Measurements from ENCODE around the gene PRPF38B. TPM values are rescaled to one million over a fixed set of nuclear protein-coding genes. Genes with fewer than 3 reads are reported as not detected.

Gene PRPF38B
- total and polyA plus RNA-seq, 9 of the 15 experiments (the other 6 are each of a cell fraction or from before 2014, with no cell fraction given) = 25.3 to 85.5 (median 66.4) TPM

DNA sequence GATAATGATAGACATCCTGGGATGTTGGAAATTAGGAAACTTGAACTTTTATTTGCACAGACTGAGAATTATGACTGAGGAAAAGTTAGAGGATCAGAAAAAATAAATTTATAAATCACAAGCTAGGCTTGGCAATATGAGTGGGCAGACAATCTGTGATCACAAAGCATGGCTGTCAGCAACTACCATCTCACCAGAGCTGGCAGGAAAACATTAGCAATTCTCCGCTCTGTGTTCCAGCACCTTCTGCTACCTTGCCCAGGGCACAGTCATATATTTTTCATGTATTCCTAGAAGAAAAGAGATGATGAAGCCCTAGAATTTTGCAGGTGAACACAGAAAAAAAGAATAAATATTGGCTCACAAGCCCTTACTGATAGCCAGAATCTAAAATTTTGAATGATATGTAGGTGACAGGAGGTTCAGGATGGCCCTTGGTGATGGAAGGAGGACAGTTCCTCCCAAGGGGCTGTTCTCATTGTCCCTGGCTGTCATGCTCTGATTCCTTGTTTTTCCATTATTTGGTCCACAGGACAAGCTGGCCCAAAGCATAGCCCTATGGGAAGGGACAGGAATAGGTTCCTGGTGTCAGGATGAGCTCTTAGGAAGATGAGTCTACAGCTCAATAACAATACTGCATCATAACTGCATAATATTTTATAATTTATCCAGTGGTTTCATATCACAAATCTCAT, 42.2 kb downstream of the PRPF38B start:
- H3K4me3 ChIP-seq = no peak overlapping the region
- DNase-seq (ENCODE audit: extremely low read depth in 1 of 4, low spot score in 3 of 4) = no peak
- H3K9me3 ChIP-seq (replicated peaks; ENCODE audit: control insufficient read depth, insufficient read depth, low read depth, low read length) = no peaks in the 10 kb centered on the region
- in situ Hi-C loops (cut with MboI) (no loop called here), intact Hi-C loops (cut with micrococcal nuclease) (no loop called here)
- no peaks in the 10 kb centered on the region for H3K4me1 ChIP-seq (replicated peaks in 1 of 2; ENCODE audit: control insufficient read depth in 2 of 2, insufficient read depth in 2 of 2, low read length in 2 of 2)
- H3K27me3 ChIP-seq (ENCODE audit: control insufficient read depth in 2 of 2, insufficient read depth in 2 of 2, low read length in 2 of 2) = peaks cover 3 to 11% of the 10 kb centered on the region in 2 experiments; a peak in 4 of 5 replicates
- TF ChIP-seq ELF4 (CRISPR knock-in tag; IDR thresholded peaks at IDR 0.05) (no peak), FOXA1 (IDR thresholded peaks at IDR 0.05; ENCODE audit: borderline replicate concordance) (no peak), CC2D1A (IDR thresholded peaks at IDR 0.05) (no peak), TAF1 (IDR thresholded peaks at IDR 0.05; ENCODE audit: control insufficient read depth, extremely low read depth, insufficient read depth, low read length, severe bottlenecking) (no peak), ZNF583 (CRISPR knock-in tag; IDR thresholded peaks at IDR 0.05) (no peak), JUN (IDR thresholded peaks at IDR 0.05; ENCODE audit: borderline replicate concordance, low read depth, low read length) (no peak), JUN (CRISPR knock-in tag; IDR thresholded peaks at IDR 0.05; ENCODE audit: borderline replicate concordance) (no peak), SRSF9 (IDR thresholded peaks at IDR 0.05; ENCODE audit: borderline replicate concordance, low read depth, low read length) (no peak), ZFPM2 (CRISPR knock-in tag; IDR thresholded peaks at IDR 0.05) (no peak)
- TF ChIP-seq, protein P1, sequence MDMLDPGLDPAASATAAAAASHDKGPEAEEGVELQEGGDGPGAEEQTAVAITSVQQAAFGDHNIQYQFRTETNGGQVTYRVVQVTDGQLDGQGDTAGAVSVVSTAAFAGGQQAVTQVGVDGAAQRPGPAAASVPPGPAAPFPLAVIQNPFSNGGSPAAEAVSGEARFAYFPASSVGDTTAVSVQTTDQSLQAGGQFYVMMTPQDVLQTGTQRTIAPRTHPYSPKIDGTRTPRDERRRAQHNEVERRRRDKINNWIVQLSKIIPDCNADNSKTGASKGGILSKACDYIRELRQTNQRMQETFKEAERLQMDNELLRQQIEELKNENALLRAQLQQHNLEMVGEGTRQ (CRISPR knock-in tag; IDR thresholded peaks at IDR 0.05) = no peak
- TF ChIP-seq, protein P2, sequence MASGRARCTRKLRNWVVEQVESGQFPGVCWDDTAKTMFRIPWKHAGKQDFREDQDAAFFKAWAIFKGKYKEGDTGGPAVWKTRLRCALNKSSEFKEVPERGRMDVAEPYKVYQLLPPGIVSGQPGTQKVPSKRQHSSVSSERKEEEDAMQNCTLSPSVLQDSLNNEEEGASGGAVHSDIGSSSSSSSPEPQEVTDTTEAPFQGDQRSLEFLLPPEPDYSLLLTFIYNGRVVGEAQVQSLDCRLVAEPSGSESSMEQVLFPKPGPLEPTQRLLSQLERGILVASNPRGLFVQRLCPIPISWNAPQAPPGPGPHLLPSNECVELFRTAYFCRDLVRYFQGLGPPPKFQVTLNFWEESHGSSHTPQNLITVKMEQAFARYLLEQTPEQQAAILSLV (tag; IDR thresholded peaks at IDR 0.05) = no peak
- TF ChIP-seq, protein P3, sequence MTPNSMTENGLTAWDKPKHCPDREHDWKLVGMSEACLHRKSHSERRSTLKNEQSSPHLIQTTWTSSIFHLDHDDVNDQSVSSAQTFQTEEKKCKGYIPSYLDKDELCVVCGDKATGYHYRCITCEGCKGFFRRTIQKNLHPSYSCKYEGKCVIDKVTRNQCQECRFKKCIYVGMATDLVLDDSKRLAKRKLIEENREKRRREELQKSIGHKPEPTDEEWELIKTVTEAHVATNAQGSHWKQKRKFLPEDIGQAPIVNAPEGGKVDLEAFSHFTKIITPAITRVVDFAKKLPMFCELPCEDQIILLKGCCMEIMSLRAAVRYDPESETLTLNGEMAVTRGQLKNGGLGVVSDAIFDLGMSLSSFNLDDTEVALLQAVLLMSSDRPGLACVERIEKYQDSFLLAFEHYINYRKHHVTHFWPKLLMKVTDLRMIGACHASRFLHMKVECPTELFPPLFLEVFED (CRISPR knock-in tag; conservative IDR thresholded peaks at IDR 0.05) = no peak
- TF ChIP-seq, protein P4, sequence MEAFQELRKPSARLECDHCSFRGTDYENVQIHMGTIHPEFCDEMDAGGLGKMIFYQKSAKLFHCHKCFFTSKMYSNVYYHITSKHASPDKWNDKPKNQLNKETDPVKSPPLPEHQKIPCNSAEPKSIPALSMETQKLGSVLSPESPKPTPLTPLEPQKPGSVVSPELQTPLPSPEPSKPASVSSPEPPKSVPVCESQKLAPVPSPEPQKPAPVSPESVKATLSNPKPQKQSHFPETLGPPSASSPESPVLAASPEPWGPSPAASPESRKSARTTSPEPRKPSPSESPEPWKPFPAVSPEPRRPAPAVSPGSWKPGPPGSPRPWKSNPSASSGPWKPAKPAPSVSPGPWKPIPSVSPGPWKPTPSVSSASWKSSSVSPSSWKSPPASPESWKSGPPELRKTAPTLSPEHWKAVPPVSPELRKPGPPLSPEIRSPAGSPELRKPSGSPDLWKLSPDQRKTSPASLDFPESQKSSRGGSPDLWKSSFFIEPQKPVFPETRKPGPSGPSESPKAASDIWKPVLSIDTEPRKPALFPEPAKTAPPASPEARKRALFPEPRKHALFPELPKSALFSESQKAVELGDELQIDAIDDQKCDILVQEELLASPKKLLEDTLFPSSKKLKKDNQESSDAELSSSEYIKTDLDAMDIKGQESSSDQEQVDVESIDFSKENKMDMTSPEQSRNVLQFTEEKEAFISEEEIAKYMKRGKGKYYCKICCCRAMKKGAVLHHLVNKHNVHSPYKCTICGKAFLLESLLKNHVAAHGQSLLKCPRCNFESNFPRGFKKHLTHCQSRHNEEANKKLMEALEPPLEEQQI (IDR thresholded peaks at IDR 0.05) = no peak
- TF ChIP-seq, protein P5, sequence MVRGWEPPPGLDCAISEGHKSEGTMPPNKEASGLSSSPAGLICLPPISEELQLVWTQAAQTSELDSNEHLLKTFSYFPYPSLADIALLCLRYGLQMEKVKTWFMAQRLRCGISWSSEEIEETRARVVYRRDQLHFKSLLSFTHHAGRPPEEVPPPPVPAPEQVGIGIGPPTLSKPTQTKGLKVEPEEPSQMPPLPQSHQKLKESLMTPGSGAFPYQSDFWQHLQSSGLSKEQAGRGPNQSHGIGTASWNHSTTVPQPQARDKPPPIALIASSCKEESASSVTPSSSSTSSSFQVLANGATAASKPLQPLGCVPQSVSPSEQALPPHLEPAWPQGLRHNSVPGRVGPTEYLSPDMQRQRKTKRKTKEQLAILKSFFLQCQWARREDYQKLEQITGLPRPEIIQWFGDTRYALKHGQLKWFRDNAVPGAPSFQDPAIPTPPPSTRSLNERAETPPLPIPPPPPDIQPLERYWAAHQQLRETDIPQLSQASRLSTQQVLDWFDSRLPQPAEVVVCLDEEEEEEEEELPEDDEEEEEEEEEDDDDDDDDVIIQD (CRISPR knock-in tag; IDR thresholded peaks at IDR 0.05) = no peak
- no peaks in the 10 kb centered on the region for H4K20me1 ChIP-seq (replicated peaks; ENCODE audit: control insufficient read depth, insufficient read depth, low read length)
- WGBS (ENCODE audit: insufficient coverage, low coverage, missing lambda C conversion rate) = 13% methylated on average over 1 of the region's 1 CpG
- H3K4me2 ChIP-seq (ENCODE audit: insufficient read depth, low read length) = no peak overlapping the region
- FAIRE-seq = no peak
- H3K9ac ChIP-seq (ENCODE audit: insufficient read depth in 1 of 2, low read depth in 2 of 2, low read length in 2 of 2) = no peak overlapping the region
- H3K36me3 ChIP-seq (ENCODE audit: control insufficient read depth, insufficient read depth, low read length) = no peaks in the 10 kb centered on the region
- H3K9me1 ChIP-seq (ENCODE audit: control insufficient read depth, insufficient read depth, low read length) = no peaks in the 10 kb centered on the region
- H2AFZ ChIP-seq (ENCODE audit: low read depth, low read length) = no peak overlapping the region
- no peak for ATAC-seq
- BruUV-seq (replicated peaks) = no TSS peak
- CTCF ChIA-PET (ENCODE audit: low intra/inter-chr PET ratio) = no interaction called here
- H3K79me2 ChIP-seq (ENCODE audit: control insufficient read depth, insufficient read depth, low read length) = no peaks in the 10 kb centered on the region
- POLR2A ChIA-PET = interaction anchor here (0.5 to 1.2 kb wide), 6 partner anchors 17 to 525 kb away, joined by 3 read pairs; no protein-coding TSS in a partner anchor
- H3K27ac ChIP-seq (ENCODE audit: extremely low read depth, low read depth, low read length) = no peak overlapping the region

All from K562 (cell line).